UCSD-AML1 (cell line): ENCODE data around the gene DGKQ.

Source experiments
- DNase-seq: peaks from one replicate; lab custom pipeline; 2025; ENCODE audit not compliant: unreplicated experiment; lab: John Stamatoyannopoulos, UW

DGKQ gene

DNA sequence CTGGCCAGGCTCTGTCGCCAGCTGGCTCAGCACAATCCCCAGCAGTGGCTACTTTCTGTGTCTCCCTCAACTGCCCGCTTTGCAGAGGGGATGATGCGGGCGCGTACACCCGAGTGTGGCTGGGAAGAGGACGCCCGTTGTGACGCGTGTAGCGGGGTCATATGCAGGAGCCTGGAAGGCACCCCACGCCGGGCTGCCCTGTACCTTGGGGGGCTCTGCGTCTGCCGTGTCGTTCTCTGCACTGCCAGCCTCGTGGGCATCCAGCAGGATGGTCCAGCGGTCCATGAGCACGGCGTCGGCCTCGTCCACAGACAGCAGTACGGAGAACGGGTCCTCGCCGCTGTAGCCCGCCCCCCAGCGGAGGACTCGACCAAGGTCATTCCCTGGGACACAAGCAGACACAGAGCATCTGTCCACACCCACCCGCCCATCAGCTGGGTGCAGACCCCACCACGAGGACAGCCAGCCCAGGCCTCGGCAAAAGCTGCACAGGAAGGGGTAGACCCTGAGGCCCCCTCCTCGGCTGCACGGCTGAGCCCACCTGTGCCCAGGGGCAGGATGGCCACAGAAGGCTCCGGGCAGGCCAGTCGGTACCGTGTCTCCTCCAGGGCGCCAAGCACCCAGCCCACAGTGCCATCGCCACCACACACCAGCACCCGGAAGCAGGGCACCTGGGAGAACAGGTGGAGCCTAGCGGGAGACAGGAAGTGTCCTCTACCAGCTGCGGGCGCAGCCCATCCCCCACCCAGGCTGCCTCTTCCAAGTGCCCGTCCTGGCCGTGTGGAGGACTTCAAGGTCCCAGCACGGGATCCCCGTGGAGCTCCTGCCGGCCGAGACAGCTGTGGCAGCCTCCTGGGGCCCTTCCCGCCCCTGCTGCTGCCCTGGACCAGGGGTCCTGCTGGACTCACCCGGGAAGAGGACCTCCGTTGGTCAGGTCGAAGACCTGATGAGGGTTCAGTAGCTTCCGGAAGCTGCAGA lies 10.8 kb downstream of the DGKQ start:
- no peak for DNase-seq

DNA sequence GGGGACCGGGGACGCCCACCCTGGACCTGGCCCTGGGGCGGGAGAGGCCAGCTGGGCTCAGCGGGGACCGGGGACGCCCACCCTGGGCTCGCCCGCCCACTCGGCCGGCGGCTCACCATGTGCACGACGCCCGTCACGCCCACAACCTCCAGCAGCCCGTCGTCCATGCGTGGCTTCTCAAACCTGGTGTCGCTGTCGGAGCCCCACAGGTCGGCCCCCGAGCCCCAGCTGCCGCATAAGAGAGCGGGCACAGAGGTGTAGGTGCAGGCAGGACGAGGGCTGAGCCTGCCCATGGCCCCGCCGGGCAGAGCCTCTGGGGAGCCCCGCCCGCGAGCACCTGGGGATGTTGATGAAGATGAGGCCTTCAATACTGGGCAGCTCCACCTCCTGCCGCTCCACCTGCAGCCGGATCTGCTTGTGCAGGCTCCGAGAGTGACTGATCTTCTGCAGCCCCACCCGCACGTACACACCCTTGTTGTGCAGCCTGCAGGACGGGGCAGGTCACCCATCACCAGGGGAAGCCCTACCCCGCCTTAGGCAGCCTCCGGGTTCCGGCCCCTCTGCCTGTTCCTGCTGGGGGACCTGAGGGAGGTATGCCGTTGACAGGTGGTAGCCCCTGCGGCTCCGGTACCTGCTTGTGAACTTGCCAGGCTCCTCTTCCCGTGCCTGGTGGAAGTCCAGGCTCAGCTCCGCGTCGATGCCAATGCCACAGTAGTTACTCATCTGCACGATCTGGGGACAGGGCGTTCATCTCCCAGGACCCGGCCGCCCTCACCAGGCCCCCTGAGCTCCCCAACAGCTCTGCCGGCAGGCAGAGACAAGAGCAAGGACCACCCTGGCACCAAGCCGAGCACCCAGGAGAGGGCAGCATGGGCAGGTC lies 11.8 kb downstream of the DGKQ start:
- DNase-seq, result no peak

DNA sequence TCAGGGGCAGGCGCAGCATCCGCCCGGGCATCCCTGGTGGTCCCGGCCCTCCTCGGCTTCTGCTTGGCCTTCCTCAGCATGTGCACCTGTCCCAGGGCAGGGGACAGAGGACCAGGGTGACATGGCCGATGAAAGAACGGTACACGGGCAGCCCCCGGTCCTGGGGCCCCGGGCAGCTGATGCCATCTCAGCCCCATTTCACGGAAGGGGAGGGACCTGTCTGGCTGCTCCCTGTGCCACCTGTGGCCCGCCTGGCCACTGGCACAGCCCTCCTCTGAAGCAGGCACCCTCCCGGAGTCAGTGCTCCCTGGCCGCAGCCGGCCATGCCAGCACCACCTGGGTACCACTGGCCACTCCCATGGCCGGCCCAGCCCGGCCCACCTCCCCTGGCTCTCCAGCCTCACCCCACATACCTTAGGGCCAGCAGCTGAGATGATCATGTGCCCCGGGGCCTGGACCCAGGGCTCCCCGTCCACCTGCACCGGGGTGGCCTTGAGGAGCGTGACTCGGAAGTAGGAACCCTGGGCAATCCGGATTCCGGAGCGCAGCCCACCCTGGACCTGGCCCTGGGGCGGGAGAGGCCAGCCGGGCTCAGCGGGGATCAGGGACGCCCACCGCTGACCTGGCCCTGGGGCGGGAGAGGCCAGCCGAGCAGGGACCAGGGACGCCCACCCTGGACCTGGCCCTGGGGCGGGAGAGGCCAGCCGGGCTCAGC lies 12.6 kb downstream of the DGKQ start:
- DNase-seq, result no peak

DNA sequence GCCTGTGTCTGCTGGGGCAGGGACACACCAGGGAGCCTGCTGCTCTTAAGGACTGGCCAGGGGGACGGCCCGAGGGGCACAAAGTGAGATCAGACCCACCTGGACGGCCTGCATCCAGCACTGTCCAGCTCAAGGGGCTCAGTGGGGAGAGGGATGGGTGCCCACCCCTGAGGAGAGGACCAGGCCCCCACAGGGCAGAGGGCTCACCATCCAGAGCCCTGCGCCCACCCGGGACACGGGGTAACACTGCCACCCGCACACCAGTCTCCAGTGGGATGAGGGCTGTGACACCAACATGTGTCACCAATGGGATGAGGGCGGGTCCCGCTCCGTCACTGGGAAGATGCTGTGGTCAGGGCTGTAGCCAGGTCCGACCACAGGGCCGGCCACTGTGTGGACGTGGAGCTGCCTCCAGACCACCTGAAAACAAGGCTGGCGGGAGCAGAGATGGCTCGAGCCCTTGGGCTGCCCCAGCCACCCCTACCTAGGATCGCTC lies 13.2 kb downstream of the DGKQ start:
- no peak for DNase-seq

DNA sequence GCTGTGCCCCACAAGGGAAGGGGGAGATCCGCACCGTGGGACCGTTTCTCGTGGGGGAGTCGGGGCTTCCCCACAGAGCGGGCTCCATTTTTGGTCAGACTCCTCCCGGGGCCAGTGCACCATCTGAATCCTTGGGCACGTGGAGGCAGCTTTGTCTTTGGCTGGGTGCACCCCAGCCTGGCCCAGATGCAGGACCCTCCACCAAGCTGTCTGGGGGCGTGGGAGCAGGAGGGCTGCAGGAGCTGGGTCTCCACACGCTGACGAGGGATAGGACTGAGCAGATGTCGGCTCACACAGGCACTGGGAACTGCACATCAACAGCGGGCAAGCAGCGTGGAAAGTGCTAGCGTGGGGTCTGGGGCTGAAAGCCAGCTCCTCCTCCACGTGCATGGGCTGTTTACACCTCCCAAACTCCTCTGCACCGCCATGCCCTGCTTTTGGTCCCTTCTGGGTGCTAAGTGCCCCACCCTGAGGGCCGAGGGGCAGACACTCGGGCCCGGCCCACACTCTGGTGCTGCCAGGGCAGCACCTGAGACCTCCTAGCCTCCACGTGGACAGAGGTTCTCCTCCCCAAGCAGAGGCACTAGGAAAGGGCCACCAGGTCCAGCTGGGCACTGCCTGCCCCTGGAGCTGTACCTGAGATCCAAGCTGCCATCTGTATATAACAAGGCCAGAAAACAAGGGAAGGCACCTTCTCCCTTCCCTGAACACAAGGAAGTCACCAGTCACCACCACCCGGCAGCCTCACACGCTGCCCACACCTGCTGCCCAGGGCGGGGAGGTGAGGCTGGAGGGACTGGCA lies 13.8 kb downstream of the DGKQ start:
- no peak for DNase-seq

DNA sequence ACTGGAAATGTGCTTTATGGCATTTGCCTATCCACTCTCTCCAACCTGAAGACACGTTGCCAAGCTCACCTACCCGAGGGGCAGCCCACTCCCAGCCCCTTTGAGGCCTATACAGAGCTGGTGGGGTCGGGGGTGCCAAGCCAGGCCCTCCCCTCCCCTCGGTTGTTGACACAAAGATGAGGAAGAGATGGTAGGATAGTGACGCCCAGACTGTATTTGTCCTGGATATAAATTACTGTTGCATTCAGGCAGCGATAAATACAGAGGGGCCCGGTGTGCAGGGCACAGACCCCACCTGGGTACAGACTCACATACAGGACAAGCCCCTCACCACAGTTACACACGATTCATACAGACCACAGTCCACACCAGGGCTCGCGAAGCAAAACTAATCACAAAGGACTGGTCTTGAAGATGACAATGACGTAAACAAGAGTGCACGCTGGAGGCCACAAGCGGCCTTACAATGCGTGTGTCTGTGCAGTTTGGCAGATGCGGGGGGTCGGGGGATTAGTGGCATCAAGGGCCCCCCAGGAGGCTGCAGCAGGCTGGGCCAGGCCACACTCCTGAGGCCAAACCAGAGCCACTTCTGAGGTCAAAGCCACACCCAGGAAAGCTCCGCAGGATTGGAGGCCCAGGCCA lies 14.6 kb downstream of the DGKQ start:
- no peak for DNase-seq

DNA sequence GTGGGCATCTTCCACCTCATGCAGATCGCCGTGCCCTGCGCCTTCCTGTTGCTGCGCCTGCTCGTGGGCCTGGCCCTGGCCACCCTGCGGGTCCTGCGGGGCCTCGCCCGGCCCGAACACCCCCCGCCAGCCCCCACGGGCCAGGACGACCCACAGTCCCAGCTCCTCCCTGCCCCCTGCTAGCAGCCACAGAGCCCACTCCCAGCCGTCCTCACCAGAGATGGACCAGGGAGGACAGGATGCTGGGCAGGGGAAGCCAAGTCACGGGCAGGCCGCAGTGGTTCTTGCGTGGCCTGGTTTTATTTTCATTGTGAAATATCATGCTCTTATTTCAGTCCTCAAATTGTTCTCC lies 15.1 kb downstream of the DGKQ start:
- DNase-seq, result no peak

DNA sequence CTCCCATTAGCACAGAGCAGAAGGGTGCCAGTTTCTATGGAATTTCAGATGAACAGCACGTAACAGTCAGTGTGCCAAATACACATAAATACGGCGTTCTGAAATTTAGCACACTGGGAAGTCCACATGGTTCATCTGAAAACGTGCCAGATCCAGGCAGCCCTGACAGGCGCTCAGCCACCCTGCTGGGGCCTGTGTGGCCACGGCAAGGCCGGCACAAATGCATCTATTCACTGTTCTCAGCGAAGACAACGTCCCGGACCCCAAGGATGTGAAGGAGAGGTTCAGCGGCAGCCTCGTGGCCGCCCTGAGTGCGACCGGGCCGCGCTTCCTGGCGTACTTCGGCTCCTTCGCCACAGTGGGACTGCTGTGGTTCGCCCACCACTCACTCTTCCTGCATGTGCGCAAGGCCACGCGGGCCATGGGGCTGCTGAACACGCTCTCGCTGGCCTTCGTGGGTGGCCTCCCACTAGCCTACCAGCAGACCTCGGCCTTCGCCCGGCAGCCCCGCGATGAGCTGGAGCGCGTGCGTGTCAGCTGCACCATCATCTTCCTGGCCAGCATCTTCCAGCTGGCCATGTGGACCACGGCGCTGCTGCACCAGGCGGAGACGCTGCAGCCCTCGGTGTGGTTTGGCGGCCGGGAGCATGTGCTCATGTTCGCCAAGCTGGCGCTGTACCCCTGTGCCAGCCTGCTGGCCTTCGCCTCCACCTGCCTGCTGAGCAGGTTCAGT lies 15.6 kb downstream of the DGKQ start:
- no peak for DNase-seq

DNA sequence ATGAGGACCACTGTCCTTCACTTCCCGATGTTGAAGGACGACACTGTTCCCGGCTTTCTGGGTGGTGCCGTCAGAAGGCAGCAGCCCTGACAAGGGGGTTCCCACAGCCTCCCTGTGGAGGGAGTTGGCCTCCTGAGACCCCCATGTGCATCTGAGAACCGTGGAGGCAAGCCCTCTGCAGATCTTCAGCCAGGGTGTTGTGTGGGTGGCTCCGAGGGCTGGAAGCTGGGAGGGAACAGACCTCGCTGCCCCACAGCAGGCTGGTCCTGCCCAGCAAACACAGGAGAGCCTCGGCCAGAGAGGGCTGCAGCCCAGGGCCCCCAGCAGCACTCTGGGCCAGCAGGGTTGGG lies 16.2 kb downstream of the DGKQ start:
- no peak for DNase-seq

DNA sequence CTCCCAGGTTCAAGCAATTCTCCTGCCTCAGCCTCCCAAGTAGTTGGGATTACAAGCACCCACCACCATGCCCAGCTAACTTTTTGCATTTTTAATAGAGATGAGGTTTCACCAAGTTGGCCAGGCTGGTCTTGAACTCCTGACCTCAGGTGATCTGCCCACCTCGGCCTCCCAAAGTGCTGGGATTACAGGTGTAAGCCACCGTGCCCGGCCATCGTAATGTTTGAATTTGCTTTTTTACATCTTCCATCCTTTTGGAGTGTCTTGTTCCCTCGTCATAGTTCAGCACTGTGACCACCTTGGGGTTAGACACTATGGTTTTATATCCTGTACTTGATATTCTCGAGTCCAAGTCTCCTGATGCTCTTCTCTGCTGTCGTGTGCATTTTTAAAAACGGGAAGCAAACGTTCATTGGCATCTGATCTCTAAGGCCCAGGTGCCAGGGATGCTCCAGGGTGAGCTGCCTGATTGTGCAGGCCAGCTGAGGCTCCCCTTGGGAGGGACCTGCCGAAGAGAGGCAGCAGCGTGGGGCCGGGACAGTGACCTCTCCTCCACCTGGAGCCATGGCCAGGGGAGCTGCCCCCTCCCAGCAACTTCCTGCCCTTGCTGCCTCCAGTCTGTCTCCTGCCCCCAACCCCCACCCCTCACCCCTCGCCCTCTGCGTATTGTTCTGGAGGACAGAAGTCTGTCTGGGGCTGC lies 16.7 kb downstream of the DGKQ start:
- DNase-seq, result no peak

DNA sequence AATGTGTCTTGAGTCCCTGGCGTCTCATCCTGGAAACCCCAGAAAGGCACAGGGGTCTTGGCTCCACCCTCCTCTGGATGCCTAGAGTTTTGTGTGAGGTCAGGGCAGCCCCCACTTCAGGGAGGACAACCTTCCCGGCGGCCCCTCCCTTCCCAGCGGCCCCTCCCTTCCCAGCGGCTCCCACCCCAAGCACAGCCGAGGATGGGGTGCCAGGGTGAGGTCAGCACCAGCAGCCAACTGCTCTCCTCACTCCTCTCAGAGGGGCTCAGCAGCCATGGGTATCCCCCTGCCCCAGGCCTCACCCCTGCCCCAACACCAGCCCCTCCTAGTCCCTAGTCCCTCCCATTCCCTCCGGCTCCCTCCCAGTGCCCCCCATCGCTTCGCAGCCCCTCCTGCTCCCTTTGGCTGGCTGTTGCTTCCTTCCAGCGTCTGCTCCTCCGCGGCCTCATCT lies 17.4 kb downstream of the DGKQ start:
- no peak for DNase-seq

DNA sequence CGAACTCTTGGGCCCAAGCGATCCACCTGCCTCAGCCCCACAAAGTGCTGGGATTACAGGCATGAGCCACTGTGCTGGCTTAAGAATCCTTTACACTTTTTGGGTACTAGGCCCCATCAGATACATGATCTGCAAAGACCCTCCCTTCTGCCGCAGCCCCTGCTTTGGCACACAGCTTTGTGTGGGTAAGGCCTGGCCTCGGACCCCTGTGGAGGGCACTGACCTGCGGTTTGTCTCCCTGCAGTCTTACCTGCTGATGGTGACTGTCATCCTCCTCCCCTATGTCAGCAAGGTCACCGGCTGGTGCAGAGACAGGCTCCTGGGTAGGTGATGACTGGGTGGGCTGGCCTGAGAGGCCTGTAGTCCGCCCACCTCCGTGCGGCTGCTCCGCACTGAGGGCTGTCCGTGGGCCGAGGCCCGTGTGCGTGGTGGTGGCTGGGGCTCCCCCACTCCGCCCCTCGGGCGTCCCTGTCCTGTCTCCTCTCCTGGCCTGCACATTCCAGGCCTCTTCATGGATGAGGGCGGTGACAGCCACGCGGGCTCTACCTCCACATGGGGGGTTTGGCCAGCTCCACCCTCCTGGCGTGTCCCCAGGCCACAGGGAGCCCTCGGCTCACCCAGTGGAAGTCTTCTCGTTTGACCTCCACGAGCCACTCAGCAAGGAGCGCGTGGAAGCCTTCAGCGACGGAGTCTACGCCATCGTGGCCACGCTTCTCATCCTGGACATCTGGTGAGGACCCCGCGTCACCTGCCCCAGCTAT lies 18.0 kb downstream of the DGKQ start:
- no peak for DNase-seq

DNA sequence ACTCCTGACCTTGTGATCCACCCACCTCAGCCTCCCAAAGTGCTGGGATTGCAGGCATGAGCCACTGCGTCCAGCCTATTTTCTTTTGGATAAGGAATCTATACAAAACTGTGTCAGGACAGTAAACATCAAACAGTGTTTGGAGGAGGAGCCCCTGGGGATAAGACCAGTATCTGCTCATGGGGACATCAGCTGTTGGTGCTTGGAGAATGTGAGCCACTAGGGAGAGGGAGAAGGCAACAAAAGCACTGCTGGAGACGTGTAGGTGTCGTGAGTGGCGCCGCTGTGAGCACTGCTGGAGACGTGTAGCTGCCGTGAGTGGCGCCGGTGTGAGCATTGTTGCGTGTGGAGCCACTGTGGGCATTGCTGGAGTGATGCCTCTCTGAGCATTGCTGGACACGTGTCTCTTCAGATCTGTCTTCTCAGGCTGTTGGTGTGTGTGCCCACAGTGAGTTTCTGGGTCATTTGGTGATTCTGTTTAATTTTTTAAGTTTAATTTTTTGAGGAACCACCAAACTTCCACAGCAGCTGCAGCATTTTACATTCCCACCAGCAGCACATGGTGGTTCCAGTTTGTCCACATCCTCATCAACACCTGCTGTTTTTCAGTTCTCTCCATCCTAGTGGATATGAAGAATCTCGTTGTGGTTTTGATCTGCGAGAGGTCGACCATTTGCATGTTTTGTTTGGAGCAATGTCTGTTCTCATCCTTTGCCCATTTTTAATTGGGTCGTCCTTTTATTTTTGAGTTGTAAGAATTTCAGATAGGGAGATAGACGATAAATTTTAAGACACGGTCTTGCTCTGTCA lies 19.0 kb downstream of the DGKQ start:
- DNase-seq, result no peak

DNA sequence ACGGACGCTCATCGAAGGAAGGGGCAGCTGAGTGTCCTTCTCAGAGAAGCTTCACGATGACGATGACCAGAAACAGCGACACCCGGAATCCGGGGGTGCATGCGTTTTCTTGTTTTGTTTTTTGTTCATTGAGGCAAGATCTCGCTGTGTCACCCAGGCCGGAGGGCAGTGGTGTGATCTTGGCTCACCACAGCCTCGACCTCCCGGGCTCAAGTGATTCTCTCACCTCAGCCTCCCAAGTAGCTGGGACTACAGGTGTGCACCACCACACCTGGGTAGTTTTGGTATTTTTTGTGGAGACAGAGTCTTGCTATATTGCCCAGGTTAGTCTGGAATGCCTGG lies 19.8 kb downstream of the DGKQ start:
- no peak for DNase-seq

DNA sequence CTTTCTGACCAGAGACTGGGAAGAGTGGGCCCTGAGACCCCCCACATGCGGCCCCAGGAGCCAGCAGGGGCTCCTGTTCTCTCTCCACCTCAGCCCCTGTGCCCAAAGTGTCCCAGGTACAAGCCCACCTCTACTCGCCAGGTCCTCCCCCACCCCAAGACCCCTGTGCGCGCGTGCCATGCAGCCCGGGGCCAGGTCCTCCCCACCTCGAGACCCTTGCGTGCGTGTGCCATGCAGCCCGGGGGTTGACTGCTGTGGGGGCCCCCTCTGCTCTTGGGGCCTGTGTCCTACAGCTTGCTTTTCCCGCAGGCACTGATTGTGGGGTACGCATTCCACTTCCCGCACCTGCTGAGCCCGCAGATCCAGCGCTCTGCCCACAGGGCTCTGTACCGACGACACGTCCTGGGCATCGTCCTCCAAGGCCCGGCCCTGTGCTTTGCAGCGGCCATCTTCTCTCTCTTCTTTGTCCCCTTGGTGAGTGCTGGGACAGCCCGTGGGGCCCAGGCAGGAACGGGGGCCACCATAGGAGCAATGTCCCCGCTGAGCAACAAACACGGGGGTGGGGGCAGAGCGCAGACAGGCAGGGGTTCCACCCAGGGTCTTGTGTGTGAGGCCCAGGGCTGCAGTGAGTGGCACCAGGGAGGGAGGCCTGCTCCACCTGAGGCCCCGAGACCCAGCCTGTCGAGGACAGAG lies 20.3 kb downstream of the DGKQ start:
- DNase-seq, result no peak

DNA sequence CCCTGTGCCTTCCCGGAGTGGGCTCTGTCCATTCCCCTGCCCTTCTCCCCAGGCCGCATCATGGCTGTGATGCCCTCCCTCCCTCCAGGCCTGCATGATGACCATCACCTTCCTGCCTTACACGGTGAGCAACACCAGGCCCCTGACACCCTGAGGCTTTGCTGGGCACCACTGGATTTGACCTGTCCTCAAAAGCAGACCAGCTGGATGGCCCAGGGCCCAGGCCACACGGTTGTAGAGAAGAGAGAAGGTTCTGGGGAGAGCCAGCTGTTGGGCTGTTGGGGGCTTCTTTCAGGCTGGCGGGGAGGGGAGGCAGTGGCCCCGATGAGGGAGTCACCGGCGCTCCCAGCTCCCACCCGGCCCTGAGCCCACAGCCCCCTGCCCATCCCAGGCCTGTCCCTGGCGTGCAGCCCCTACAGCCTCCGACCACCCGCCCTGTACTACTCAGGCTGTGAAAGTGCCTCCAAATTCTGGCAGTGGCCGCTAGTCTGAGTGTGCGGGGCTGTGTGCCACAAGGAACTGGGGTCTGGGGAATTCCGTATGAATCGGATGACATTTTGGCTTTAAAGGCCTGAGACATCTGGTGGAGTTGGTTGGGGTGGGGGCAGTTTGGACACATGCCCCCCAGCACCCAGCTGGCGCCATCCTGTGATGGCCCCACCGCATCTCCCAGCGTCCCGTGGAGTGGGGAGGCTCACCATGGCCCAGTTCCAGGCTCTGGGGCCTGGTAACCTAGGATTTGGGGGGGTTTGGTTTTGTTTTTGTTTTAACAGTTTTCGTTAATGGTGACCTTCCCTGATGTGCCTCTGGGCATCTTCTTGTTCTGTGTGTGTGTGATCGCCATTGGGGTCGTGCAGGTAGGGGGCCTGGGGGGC lies 21.5 kb downstream of the DGKQ start:
- no peak for DNase-seq
